ENCODE results near the gene EHMT1. TPM values are rescaled to one million over a fixed set of nuclear protein-coding genes. Genes with fewer than 3 reads are reported as not detected.

Gene EHMT1
- total and polyA plus RNA-seq, 2 experiments from 2014 or later: 46.0 to 47.7 TPM

GRCh38 chr9:137836831-137837241 lies 218.0 kb downstream of the EHMT1 start:
- H3K4me3 ChIP-seq: no peak overlapping the region
- H4K20me1 ChIP-seq (ENCODE audit: insufficient read depth, poor library complexity, severe bottlenecking): no peaks in the 10 kb centered on the region
- H3K27ac ChIP-seq: no peak overlapping the region
- TF ChIP-seq EZH2 (IDR thresholded peaks at IDR 0.05; ENCODE audit: borderline replicate concordance) (no peak), CTCF (IDR thresholded peaks at IDR 0.05; ENCODE audit: poor library complexity) (no peak), EZH2phosphoT487 (IDR thresholded peaks at IDR 0.05; ENCODE audit: low read depth, severe bottlenecking, unreplicated experiment) (no peak)
- H3K36me3 ChIP-seq (replicated peaks; ENCODE audit: insufficient read depth, low read depth): no peaks in the 10 kb centered on the region
- no peaks in the 10 kb centered on the region for H3K9me3 ChIP-seq (ENCODE audit: low read depth)
- no peak for DNase-seq (ENCODE audit: low spot score)
- no peaks in the 10 kb centered on the region for H3K4me1 ChIP-seq (ENCODE audit: insufficient read depth)
- no peaks in the 10 kb centered on the region for H3K79me2 ChIP-seq
- H3K4me2 ChIP-seq: no peak overlapping the region
- no peaks in the 10 kb centered on the region for H3K27me3 ChIP-seq
- H3K9me2 ChIP-seq (replicated peaks; ENCODE audit: insufficient read depth): no peaks in the 10 kb centered on the region
- 83% methylated on average over 12 of the region's 12 CpGs for WGBS (ENCODE audit: low lambda C conversion rate, missing lambda C conversion rate)
- H2AFZ ChIP-seq: no peak overlapping the region

- Histone ChIP-seq H3K27me3 (no peaks in the 10 kb centered on the region), H3K4me2 (no peak overlapping the region), H3K79me2 (no peaks in the 10 kb centered on the region), H2AFZ (no peak overlapping the region), H3K4me3 (no peak overlapping the region), H4K20me1 (ENCODE audit: insufficient read depth, poor library complexity, severe bottlenecking) (no peaks in the 10 kb centered on the region), H3K27ac (no peak overlapping the region), H3K4me1 (ENCODE audit: insufficient read depth) (no peaks in the 10 kb centered on the region), H3K36me3 (replicated peaks; ENCODE audit: insufficient read depth, low read depth) (no peaks in the 10 kb centered on the region), H3K9me2 (replicated peaks; ENCODE audit: insufficient read depth) (no peaks in the 10 kb centered on the region), H3K9me3 (ENCODE audit: low read depth) (no peaks in the 10 kb centered on the region)
- 96% methylated on average over 17 of the region's 20 CpGs for WGBS (ENCODE audit: low lambda C conversion rate, missing lambda C conversion rate)
- no peak for DNase-seq (ENCODE audit: low spot score)
- TF ChIP-seq EZH2 (IDR thresholded peaks at IDR 0.05; ENCODE audit: borderline replicate concordance) (no peak), EZH2phosphoT487 (IDR thresholded peaks at IDR 0.05; ENCODE audit: low read depth, severe bottlenecking, unreplicated experiment) (no peak), CTCF (IDR thresholded peaks at IDR 0.05; ENCODE audit: poor library complexity) (no peak)
Observed at GRCh38 chr9:137837345-137838278, 218.8 kb downstream of the EHMT1 start.

- DNase-seq (ENCODE audit: low spot score): no peak
- no peak overlapping the region for H3K27ac ChIP-seq
- no peaks in the 10 kb centered on the region for H4K20me1 ChIP-seq (ENCODE audit: insufficient read depth, poor library complexity, severe bottlenecking)
- no peaks in the 10 kb centered on the region for H3K79me2 ChIP-seq
- H3K4me3 ChIP-seq: no peak overlapping the region
- no peaks in the 10 kb centered on the region for H3K9me3 ChIP-seq (ENCODE audit: low read depth)
- H3K4me2 ChIP-seq: no peak overlapping the region
- no peaks in the 10 kb centered on the region for H3K4me1 ChIP-seq (ENCODE audit: insufficient read depth)
- H2AFZ ChIP-seq: no peak overlapping the region
- no peaks in the 10 kb centered on the region for H3K27me3 ChIP-seq
- no peak for TF ChIP-seq EZH2 (IDR thresholded peaks at IDR 0.05; ENCODE audit: borderline replicate concordance)
- no peak for TF ChIP-seq CTCF (IDR thresholded peaks at IDR 0.05; ENCODE audit: poor library complexity)
- no peak for TF ChIP-seq EZH2phosphoT487 (IDR thresholded peaks at IDR 0.05; ENCODE audit: low read depth, severe bottlenecking, unreplicated experiment)
- no peaks in the 10 kb centered on the region for H3K36me3 ChIP-seq (replicated peaks; ENCODE audit: insufficient read depth, low read depth)
- H3K9me2 ChIP-seq (replicated peaks; ENCODE audit: insufficient read depth): no peaks in the 10 kb centered on the region
- WGBS (ENCODE audit: low lambda C conversion rate, missing lambda C conversion rate): over 99% methylated on average over 10 of the region's 10 CpGs
Observed at GRCh38 chr9:137838576-137838975, 219.8 kb downstream of the EHMT1 start.
